Measurements from ENCODE around the gene S100A3.
A peak's percentile ranks its signal among the peaks of the same experiment; 100 is the strongest.
"Not testable (repeated sequence)": the region's sequence is repeated elsewhere in the genome, so short reads cannot be mapped to it uniquely, and the experiment has no call there.

The S100A3 gene

DNA sequence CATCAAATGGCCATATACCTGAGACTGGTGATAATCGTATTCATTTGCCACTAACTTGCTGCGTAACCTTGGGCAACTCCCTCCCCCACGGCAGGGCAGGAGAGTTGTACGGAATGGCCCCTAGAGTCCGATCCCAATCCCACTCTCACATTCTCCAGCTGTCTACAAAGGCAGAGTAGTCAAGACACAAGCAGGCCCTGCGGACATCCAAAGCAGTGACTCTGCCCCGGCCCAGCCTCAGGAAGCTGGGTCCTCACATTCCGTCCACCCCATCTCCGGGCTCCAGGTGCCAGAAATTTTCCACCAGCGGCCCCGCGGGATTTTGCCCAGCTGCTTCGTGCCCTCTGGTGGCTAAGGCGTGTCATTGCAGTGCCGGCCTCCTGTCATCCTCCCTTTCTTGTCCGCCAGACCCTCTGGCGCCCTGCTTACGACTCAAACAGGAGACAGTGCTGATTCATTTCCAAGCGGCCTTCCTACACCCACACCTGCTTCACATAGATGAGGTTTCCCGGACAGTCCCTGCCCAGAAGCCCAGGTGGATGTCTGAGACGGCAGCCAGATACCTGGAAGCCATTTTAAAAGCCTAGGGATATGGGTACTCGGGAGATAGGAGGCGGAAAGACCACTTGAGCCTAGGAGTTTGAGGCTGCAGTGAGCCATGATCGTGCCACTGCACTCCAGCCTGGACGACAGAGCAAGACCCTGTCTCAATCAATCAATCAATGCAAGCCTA lies 19.5 kb upstream of the S100A3 start:
- peak; percentile 83 for DNase-seq

DNA sequence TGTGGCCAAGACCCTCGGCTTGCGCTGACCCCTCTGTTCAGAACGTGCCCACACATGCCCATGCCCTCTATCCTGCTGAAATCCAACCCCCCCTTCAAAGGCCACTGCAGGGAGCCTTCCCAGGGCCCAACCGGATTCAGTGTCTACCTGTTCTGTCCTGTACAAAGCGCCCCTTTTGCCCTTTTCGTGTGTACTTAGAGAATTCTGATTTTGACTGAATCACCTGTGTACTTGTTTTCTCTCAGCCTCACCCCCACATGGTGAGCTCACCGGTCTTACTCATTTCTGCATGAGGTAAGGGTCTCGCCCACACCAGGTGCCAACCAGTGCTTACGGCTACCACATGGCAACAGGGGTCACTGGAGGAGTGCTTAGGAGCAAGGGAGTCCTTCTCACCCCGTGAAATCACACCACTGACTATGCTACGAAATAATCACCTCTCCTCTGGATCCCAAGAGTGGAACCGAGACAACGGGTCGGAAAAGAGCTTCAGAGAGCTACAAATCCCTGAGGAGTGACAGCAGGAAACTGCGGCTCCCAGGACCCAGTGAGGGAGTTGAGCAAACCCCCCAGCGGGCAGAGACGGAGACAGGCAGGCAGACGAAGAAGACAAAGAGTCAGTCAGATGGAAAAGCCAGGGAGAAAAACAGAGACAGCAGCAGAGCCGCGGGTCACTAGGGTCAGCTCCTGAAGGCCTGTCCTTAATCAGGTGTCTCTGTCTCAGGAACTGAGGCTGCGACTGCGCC lies 18.7 kb upstream of the S100A3 start:
- peak; percentile 28 for DNase-seq

DNA sequence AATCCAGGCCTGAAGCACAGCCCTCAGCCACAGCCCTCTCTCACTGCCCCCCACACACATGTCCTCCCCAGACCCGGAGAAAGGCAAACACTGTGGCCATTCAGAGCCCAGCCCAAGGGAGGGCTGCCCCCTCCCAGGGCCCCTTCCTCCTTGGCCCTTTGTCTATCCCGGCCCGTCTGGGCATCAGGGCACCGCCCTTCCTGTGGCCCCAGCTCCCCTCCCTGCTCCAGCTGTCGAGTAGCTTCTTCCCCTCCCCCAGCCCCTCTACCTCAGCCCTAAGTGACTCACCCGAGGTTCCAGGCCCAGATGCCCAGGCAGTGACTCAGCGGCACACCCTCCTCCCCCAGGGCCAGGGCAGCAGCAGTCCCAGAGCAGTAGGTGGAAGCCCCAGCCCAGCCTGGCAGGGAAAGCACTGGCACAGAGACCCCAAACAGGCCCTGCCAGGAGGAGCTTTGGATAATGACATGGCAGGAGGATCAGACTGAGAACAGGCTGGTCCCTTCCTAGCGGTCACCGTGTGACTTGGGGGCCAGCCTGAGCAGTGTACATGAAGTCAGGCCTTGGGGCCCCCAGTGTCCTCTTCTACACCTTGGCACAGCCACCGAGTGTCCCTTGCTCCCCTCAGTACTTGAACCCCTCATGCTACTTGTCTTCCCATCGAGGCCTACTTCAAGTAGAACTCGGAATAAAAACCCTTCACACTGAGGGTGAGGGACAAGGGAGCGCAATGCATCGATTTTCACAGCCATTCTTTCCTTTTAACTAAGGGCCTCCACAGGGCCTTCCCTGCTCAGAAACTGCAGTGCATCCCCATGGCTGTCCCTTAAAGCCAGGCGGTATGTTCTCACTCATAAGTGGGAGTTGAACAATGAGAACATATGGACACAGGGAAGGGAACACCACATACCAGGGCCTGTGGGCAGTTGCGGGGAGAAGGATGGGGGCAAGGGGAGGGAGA lies 17.6 kb upstream of the S100A3 start:
- DNase-seq, result peak; percentile 80

DNA sequence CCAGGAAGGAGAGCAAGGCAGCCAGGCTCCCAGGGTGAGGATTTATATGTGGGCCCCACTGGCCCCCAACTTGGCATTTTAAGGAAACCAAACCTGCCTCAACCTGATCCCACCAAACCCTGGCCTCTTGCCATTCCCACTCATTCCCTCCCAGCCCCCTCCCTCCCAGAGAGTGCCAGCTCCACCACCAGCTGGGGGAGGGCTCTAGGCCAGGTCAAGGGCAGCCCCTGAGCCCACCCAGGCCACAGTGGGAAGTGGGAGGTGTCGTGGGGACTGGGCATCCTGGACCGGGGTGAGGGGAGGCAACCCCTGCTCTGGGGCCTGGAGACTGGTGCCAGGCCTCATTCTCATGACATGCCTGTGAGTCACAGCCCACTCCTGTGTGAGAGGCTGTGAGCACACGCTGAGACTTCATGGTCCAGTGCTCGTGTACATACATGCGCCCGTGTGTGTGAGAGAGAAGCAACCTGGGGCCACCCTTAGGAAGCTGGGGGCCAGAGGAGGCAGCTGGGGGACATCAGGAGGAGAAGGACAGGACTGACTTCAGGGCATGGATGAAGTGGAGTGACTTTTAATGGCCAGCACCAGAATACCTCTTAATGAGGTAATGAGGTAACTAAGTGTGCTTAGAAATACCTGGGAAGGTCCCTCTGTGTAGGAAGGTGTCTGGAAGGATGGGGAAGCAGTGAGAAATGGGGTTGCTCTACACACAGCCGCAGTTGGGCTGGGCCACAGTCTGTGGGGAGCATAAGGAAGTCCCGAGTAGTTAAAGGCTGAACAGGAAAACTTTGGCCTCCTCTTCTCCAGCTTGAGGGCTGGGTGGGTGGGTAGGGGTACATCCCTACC lies 16.7 kb upstream of the S100A3 start, which contains the start of gene S100A2:
TSS of gene S100A2 (minus strand) at position 316 of the 846 bp plus-strand sequence. CDS start 1,967 bp downstream, outside the sequence.
- DNase-seq, result peak; percentile 51

DNA sequence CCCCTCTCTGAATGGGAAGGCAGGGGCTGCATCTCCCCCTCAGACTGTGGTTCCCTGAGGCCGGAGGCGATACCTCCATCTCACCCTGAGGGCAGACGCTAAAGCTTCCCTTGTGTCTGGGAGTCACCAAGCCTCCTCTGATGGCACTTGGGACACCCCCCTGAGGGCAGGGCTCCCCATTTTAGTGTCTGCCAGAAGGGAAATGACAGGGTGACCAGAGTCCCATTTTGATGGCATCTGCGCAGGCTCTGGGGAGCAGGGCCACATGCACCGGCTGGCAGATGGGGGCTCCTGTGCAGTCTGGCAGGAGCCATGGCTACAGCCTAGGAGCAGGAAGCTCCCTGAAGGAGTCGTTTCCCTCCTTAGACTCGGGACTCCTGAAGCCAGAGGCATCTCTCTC lies 14.9 kb upstream of the S100A3 start:
- no peak for DNase-seq

DNA sequence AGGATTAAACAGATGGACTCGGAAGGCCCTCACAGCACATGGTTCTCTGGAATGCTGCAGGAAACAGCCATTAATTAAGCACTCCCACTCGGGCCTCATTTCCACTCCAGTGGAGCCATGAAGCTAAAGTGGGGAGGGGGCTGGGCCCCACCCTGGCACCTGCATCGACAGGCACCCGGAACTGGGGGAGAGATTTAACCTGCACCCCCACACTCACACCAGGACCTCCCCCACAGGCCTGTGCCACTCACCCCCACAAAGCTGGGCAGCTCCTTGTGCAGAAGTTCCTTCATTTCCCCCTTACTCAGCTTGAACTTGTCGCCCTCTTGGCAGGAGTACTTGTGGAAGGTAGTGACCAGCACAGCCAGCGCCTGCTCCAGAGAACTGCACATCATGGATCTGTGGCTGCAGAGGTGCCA lies 14.4 kb upstream of the S100A3 start:
- DNase-seq, result no peak

DNA sequence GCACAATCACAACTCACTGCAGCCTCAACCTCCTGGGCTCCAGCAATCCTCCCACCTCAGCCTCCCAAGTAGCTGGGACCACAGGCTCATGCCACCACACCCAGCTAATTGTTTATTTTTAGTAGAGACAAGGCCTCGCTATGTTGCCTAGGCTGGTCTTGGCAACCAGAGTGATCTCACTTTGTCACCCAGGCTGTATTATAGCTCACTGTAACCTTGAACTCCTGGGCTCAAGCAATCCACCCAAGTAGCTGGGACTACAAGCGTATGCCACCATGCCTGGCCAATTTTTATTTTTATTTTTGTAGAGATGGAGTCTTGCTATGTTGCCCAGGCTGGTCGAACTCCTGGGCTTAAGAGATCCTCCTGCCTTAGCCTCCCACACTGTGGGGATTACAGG lies 13.0 kb upstream of the S100A3 start:
- not testable (repeated sequence) for DNase-seq

DNA sequence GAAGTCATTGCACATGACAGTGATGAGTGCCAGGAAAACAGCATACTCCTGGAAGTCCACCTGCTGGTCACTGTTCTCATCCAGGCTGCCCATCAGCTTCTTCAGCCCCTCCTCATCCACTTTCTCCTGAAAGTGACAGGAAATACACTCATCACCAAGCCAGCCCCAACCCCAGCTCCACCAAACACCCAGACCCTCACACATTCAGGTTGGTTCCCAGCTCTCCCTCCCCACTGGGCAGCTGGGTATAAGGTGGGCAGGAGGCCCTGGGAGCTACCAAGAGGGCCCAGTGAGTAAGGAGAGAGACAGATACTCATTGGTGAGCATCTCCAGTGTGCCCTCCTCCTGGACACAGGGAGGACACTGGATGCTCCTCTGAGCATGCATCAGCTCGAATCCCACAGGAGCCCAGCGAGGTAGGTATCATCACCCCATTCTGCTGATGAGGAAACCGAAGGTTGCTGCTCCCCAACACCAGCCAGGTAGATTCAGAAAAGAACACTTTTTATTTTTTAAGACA lies 12.5 kb upstream of the S100A3 start:
- DNase-seq, result no peak

DNA sequence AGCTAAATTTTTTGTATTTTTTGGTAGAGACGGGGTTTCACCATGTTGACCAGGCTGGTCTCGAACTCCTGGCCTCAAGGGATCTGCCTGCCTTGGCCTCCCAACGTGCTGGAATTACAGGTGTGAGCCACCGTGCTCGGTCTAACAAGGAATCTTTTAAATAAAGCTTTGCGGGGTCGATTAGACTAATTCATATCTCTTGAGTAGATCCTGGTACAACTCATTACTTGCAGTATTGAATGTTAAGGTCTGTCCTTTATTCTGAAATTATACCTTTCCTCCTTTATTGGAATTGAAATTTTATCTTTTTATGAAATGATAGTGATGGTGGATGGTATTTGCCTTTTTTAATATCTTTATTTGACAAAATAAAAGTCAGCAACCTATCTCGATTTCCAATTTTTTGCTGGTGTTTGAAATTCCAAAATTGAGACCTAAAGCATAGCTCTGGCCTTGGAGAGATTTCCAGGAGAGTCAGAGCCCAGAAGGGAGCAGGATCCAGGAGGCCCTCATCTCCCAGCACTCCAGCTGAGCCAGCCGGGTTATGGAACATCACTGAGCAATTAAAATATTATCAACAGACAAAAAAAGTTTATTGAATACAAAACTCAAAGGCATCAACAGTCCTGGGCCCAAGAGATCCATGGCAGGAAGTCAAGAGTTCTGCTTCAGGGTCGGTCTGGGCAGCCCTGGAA lies 11.9 kb upstream of the S100A3 start:
- DNase-seq, result no peak

DNA sequence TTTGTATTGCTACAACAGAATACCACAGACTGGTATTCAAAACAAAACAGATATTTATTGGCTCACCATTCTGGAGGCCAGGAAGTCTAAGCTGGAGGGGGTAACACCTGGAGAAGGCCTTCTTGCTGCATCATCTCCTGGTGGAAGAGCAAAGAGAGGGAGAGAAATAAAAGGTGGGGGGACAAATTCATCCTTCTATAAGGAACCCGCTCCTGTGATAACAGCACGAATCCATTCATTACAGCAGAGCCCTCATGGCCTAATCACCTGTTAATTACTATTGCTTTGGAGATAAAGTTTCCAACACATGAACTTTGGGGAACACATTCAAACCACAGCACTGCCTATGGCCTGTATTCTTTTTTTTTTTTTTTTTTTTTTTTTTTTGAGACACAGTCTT lies 11.2 kb upstream of the S100A3 start:
- DNase-seq, result no peak

DNA sequence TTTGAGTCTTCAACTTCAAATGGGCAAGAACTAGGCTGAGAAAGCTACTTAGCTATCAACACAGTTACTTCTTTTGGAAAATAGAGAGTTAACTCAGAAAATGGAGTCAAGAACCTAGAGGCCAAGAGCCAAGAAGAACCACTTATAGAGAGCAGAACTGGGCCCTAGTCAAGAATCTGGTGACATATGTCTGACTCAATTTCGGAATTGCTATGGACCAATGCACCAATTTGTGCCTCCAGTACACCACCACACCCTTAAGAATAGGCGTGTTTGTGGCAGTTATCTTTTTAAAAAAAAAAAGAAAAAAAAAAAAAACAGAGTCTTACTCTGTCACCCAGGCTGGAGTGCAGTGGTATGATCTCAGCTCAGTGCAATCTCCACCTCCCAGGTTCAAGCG lies 8.8 kb upstream of the S100A3 start:
- DNase-seq, result no peak

DNA sequence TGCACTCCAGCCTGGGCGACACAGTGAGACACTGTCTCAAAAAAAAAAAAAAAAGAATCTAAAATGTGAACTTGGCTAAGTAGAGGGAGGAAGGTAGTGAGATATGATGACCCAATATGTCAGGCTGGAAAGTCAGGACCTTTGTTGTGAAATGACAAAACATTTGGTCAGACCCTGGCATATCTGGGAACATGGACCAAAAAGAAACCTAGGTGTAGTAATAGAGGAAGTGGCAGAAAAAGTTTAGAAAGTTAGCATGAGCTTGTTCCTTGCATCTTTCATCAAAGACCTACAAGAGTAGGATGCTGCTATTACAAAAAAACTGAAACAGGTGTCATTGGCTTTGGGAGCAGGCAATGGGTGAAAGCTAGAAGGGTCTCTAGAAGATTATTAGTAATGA lies 7.3 kb upstream of the S100A3 start:
- no peak for DNase-seq

DNA sequence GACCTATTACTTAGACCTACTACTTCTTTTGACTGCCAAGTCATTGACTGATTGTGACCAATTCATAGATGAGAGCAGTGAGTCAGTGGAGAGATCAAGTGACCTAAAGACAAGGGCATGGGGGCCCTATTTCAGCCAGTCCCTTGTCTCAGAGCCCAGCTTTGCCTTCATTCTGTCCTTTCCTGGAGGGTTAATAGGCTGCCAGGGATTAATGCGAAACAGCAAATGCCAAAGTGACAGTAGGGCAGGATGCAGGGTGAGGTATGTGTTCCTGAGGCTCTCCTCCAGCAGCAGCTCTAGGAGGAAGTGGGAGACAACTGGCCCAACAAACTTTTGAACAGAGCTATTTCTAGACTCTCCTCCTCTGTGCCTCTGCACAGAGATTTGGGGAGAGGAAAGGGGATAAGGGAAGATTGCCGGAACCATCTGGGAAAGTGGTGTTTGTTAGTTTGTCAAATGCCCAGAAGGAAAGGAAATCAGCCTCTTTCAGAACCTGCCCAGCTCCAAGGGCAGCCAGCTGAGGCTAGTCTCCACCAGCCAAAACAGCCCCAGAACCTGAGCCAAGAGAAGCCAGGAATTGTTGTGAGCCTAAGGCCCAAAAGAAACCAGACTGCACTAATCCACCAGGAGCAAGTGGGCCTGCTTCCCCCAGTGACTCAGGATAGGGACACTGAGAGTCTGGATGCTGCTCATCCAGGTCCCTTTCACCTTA lies 4.9 kb upstream of the S100A3 start:
- no peak for DNase-seq

DNA sequence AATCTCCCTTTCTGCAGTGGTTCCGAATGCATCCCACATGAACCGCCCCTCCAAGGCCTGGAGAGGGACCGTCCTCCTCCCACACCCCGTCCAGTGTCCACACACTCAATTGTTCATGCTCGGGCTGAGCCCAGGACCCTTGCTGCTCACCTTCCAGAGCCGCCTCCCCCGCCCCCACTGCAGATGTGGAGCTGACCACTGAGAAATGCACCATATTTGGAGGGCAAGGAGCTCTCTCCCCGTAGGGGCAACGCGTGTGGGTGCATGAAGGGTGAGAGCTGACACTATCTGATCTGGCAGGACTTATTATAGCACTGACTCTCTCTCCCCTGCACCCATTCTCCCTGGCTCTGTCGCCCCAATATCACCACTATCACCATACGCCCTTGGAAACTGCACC lies 4.0 kb upstream of the S100A3 start:
- no peak for DNase-seq

DNA sequence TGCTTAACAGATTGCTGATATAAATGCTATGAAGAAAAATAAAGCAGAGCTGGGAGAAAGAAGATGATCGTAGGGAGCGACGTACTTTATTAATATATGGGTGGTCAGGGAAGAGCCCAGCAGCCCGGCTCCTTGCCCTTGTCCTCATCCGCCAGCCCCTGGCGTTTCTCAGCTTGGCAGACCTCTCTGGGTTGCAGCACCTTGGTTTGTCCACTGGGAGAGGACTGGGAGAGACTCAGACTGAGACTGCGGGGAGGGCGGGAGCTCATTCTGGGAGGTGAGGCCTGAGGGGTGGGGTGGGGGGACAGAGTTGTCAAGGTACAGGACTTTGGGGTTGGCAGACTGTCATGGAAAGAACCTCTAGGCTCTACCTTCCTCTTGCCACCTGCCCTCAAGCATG lies 3.3 kb upstream of the S100A3 start:
- no peak for DNase-seq

DNA sequence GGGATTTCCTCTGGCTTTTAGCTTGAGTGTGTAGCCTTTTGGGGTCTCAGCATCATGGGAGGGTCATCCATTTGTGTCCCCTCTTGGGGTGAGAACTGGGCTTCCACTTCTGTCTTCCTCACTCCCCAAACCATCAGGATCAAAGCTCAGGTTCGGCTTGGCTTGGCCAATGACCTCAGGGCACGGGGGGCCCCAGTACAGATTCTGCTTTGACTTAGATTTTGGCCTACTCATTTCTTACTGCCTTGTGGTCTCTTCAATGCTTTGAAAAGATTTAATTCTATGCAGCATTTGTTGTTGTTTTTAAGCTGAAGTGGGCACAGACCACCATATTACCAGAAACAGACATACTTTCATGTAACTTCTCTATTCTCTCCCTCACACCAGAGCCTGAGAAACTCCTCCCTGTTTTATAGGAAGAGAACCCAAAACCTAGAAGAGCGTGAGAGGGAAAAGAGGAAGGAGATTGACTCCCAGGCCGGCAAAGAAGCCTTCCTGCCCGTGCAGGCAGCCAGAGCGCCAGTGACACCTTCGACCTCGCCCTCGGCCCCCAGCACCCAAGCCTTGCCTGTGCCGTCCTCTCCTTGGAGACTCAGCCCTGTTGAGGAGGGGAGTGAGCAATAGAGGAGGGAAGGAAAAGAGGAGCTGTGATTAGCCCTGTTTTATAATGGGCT lies 1.9 kb upstream of the S100A3 start:
- no peak for DNase-seq

DNA sequence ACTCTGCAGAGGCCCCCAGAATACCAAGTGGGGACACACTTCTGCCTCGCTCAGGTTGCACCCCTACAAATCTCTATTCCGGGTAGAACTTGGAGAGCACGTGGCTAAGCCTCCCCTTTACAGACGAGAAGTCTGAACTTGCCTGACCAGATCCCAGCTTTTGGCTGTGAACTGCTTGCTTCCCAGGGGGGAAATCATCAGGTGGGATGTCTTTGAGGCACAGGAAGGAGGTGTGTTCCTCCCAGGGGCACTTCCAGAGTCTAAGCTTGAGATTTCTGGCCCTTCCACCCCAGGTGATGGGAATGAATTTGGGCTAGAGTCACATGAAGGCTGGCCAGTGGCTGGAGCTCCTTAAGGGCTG lies 1.3 kb upstream of the S100A3 start:
- no peak for DNase-seq

DNA sequence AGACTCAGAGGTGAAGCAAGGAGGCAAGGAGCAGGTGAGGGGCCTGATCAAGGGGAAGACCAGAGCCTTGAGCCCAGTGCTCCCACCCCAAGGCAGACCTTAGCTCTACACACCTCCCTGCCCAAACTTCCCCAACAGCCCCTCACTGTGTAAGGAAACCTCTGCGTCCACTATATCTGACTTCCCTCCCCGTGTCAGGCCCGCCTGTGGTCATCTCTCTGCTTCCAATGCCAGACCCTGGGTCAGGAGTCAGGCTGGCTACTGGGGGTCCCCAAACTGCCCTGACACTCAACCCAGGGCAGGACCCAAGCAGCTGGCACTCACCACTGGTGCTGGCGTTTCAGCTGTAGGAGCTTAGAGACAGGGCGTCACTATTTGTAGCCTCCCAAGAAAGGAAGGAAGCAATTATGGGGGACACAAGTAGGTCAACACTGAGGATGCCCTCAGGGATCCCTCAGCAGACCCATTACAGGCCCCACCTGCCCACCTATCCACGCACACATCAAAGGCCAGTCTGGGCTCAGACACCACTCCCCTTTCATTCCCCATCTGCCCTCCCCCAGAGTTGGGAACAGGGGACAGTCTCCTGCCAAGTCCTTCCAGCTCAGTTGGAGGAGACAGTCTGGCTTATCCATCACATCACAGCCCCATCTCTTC lies 811 bp upstream of the S100A3 start:
- no peak for DNase-seq

Measured in stimulated activated CD4-positive, alpha-beta T cell treated with anti-CD3 and anti-CD28 coated beads, Interleukin-12 subunit alpha, Interleukin-12 subunit beta, amount 100 ng/mL, for 4 hours (primary cell).